ENCODE measurements around the gene ASCC3.

The ASCC3 gene

DNA sequence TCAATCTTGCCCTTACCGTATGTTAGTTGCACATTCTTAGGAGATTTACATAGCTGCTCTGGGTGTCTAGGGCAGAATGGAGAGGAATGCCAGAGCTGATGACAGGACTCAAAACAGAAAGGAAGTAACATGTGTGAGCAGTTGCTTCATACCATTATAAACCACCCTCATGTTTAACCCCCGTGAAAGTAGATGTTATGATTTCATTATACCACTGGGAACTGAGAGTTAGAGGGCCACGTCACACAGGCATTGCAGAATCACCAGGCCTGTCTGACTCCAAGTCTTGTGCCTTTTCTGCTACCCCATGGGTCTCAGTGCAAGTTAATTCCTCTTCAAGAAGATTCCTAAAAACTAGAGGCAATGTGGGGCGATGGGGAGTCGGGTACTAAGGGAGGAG lies 392.9 kb downstream of the ASCC3 start:
- no peaks in the 10 kb centered on the region for H3K36me3 ChIP-seq (ENCODE audit: control insufficient read depth, low read length)
- H3K4me2 ChIP-seq (ENCODE audit: low read length), result no peak overlapping the region
- H3K4me1 ChIP-seq (ENCODE audit: control insufficient read depth, low read length), result no peaks in the 10 kb centered on the region
- no peak overlapping the region for H3K27ac ChIP-seq (ENCODE audit: low read depth, low read length)
- peaks cover 5% of the 10 kb centered on the region; the same call in 1 of the 2 replicates for H3K27me3 ChIP-seq (ENCODE audit: control insufficient read depth, low read length)
- H3F3A ChIP-seq (ENCODE audit: control insufficient read depth, insufficient read depth), result no peaks in the 10 kb centered on the region
- H3K4me3 ChIP-seq (ENCODE audit: low read length), result no peak overlapping the region
- no peaks in the 10 kb centered on the region for H3K9me3 ChIP-seq (ENCODE audit: control insufficient read depth, insufficient read depth, low read length)
- H3K79me2 ChIP-seq (ENCODE audit: control insufficient read depth, low read length), result no peaks in the 10 kb centered on the region
- H4K20me1 ChIP-seq (ENCODE audit: control insufficient read depth, insufficient read depth, low read depth, low read length), result no peaks in the 10 kb centered on the region
- TF ChIP-seq EZH2phosphoT487 (IDR thresholded peaks at IDR 0.05; ENCODE audit: borderline replicate concordance, low read length), result no peak
- TF ChIP-seq, protein P1, sequence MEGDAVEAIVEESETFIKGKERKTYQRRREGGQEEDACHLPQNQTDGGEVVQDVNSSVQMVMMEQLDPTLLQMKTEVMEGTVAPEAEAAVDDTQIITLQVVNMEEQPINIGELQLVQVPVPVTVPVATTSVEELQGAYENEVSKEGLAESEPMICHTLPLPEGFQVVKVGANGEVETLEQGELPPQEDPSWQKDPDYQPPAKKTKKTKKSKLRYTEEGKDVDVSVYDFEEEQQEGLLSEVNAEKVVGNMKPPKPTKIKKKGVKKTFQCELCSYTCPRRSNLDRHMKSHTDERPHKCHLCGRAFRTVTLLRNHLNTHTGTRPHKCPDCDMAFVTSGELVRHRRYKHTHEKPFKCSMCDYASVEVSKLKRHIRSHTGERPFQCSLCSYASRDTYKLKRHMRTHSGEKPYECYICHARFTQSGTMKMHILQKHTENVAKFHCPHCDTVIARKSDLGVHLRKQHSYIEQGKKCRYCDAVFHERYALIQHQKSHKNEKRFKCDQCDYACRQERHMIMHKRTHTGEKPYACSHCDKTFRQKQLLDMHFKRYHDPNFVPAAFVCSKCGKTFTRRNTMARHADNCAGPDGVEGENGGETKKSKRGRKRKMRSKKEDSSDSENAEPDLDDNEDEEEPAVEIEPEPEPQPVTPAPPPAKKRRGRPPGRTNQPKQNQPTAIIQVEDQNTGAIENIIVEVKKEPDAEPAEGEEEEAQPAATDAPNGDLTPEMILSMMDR (IDR thresholded peaks at IDR 0.05; ENCODE audit: low read depth, low read length, poor library complexity, severe bottlenecking), result no peak
- H3K9me2 ChIP-seq (replicated peaks; ENCODE audit: control insufficient read depth, low read length), result no peaks in the 10 kb centered on the region

DNA sequence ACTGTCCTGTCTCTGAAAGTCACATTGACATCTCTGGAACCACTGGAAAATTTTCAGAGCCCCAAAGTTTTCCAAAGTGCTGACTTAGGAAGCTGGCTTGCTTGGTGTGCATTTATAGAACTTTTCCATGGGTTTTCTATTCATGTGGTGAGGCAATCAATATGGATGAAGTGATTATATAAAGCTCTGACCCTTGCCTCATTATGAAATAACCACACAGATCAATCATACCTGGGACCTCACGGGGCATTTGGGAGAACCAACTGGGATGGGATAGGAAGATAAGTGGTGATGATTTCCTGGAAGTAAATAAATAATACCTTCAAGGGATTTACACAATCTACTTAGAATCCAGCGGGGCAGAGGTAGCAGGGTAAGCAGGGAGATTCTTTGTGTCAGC lies 393.5 kb downstream of the ASCC3 start:
- Histone ChIP-seq H3K4me2 (ENCODE audit: low read length) (no peak overlapping the region), H3K4me3 (ENCODE audit: low read length) (no peak overlapping the region), H3K9me2 (replicated peaks; ENCODE audit: control insufficient read depth, low read length) (no peaks in the 10 kb centered on the region), H3F3A (ENCODE audit: control insufficient read depth, insufficient read depth) (no peaks in the 10 kb centered on the region), H3K27me3 (ENCODE audit: control insufficient read depth, low read length) (peaks cover 5% of the 10 kb centered on the region; the same call in 1 of the 2 replicates), H3K4me1 (ENCODE audit: control insufficient read depth, low read length) (no peaks in the 10 kb centered on the region), H3K9me3 (ENCODE audit: control insufficient read depth, insufficient read depth, low read length) (no peaks in the 10 kb centered on the region), H3K27ac (ENCODE audit: low read depth, low read length) (no peak overlapping the region), H3K36me3 (ENCODE audit: control insufficient read depth, low read length) (no peaks in the 10 kb centered on the region), H4K20me1 (ENCODE audit: control insufficient read depth, insufficient read depth, low read depth, low read length) (no peaks in the 10 kb centered on the region), H3K79me2 (ENCODE audit: control insufficient read depth, low read length) (no peaks in the 10 kb centered on the region)
- no peak for TF ChIP-seq EZH2phosphoT487 (IDR thresholded peaks at IDR 0.05; ENCODE audit: borderline replicate concordance, low read length)
- TF ChIP-seq, protein P1 (IDR thresholded peaks at IDR 0.05; ENCODE audit: low read depth, low read length, poor library complexity, severe bottlenecking), result no peak

DNA sequence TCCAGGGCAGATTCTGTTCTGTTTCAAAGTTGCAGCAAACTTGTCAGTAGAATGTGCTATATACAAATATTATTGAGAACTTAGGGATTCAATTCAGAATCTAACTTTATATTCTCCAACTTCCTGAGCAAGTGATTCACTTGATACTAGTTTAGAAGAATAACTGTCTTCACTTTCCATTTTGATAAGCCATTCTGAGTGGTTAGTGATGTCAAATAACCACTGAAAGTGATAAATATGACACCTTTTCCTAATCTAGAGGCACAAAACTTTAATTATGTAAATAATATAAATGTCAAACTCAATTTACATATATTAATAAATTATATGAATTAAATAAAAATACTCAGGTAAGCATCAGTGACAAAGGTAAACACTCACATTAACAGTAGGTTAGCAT lies 395.9 kb downstream of the ASCC3 start:
- Histone ChIP-seq H3K4me1 (ENCODE audit: control insufficient read depth, low read length) (no peaks in the 10 kb centered on the region), H3K27ac (ENCODE audit: low read depth, low read length) (no peak overlapping the region), H3K27me3 (ENCODE audit: control insufficient read depth, low read length) (peaks cover 5% of the 10 kb centered on the region; the same call in 1 of the 2 replicates), H4K20me1 (ENCODE audit: control insufficient read depth, insufficient read depth, low read depth, low read length) (no peaks in the 10 kb centered on the region), H3K4me2 (ENCODE audit: low read length) (no peak overlapping the region), H3K9me2 (replicated peaks; ENCODE audit: control insufficient read depth, low read length) (no peaks in the 10 kb centered on the region), H3F3A (ENCODE audit: control insufficient read depth, insufficient read depth) (no peaks in the 10 kb centered on the region), H3K36me3 (ENCODE audit: control insufficient read depth, low read length) (no peaks in the 10 kb centered on the region), H3K9me3 (ENCODE audit: control insufficient read depth, insufficient read depth, low read length) (no peaks in the 10 kb centered on the region), H3K79me2 (ENCODE audit: control insufficient read depth, low read length) (no peaks in the 10 kb centered on the region), H3K4me3 (ENCODE audit: low read length) (no peak overlapping the region)
- no peak for TF ChIP-seq EZH2phosphoT487 (IDR thresholded peaks at IDR 0.05; ENCODE audit: borderline replicate concordance, low read length)
- TF ChIP-seq, protein P1 (IDR thresholded peaks at IDR 0.05; ENCODE audit: low read depth, low read length, poor library complexity, severe bottlenecking), result no peak

Data from DOHH2 (cell line).